Spinal cord (tissue), 10 donors: ENCODE results near the gene MRPS24. TPM values are rescaled to one million over a fixed set of nuclear protein-coding genes. Genes with fewer than 3 reads are reported as not detected.
"Not testable (repeated sequence)": the region's sequence is repeated elsewhere in the genome, so short reads cannot be mapped to it uniquely, and the experiment has no call there.

Source experiments
- DNase-seq, 6 donors: peaks; one replicate each; pipeline versions ENCODE4 v3.0.0 to v3.0.0-alpha.2; 2013 to 2015; ENCODE audit warnings: low spot score in 6 of 6, low read depth in 4 of 6
- H3K27ac ChIP-seq: one replicate; pipeline ENCODE4 v1.5.1; 2013; ENCODE audit warnings: low read depth, low read length, control low read depth
- H3K27me3 ChIP-seq: one replicate; pipeline ENCODE4 v1.6.1; 2013; ENCODE audit warnings: low read length; ENCODE audit not compliant: control insufficient read depth, insufficient read depth
- H3K36me3 ChIP-seq: one replicate; pipeline ENCODE4 v1.6.1; 2013; ENCODE audit warnings: low read length; ENCODE audit not compliant: control insufficient read depth, insufficient read depth
- H3K4me1 ChIP-seq: one replicate; pipeline ENCODE4 v1.6.1; 2013; ENCODE audit warnings: low read length; ENCODE audit not compliant: control insufficient read depth, insufficient read depth
- H3K4me3 ChIP-seq: one replicate; pipeline ENCODE4 v1.5.1; 2013; ENCODE audit warnings: low read depth, low read length, control low read depth
- H3K9me3 ChIP-seq: one replicate; pipeline ENCODE4 v1.6.1; 2013; ENCODE audit warnings: low read length; ENCODE audit not compliant: control insufficient read depth, insufficient read depth
- WGBS: methylation state at CpG from one replicate; pipeline ENCODE4 v1.1.5; 2013; ENCODE audit warnings: missing lambda C conversion rate; ENCODE audit not compliant: insufficient coverage; 5-methylcytosine and 5-hydroxymethylcytosine counted together
- polyA plus RNA-seq, 2 donors: library from polyadenylated mRNA; unstranded; fragments of 120-200 nt; gene quantifications; one replicate each; pipeline ENCODE4 v1.2.1, GENCODE V29; 2013; ENCODE audit not compliant: insufficient read length in 2 of 2
- small RNA-seq: library from RNA; depleted of rRNA; stranded (forward); fragments of <200 nt; gene quantifications from one replicate; pipeline ENCODE3, GENCODE V24; 2014; ENCODE audit warnings: low replicate concordance
- total RNA-seq, 2 donors: library from RNA; depleted of rRNA in 1 of 2; stranded (reverse); fragments of 120-200 nt in 1 of 2; fragments of >200 nt in 1 of 2; gene quantifications; one replicate each; pipeline versions ENCODE4 v1.2.3 to v1.2.4, GENCODE V29; 2013 to 2014
- donor health status: healthy.

MRPS24 gene
- total and polyA plus RNA-seq, 4 donors: 26.7 to 108 (median 105) TPM

GRCh38 chr7:43823941-43824340 lies 45.4 kb downstream of the MRPS24 start:
- Histone ChIP-seq H3K4me1 (no peaks in the 10 kb centered on the region), H3K4me3 (no peak overlapping the region), H3K27ac (no peak overlapping the region), H3K9me3 (no peaks in the 10 kb centered on the region), H3K27me3 (no peaks in the 10 kb centered on the region), H3K36me3 (no peaks in the 10 kb centered on the region)
- 83% methylated on average over 5 of the region's 6 CpGs for WGBS
- no peak for DNase-seq

GRCh38 chr7:43823425-43823824 lies 45.9 kb downstream of the MRPS24 start:
- WGBS: 93% methylated on average over 6 of the region's 7 CpGs
- not testable (repeated sequence) for H3K4me3 ChIP-seq

More at GRCh38 chr7:43823425-43823824, 45.9 kb downstream of the MRPS24 start:
- not testable (repeated sequence) for H3K4me1 ChIP-seq, DNase-seq, H3K27me3 ChIP-seq, H3K9me3 ChIP-seq, H3K36me3 ChIP-seq, H3K27ac ChIP-seq

Small RNA genes lying within 50 kb of the gene (small RNA-seq; reads per million reads assigned to genes)
- gene MRPS24: 0.08 reads per million

Other genes starting within 250 kb of the MRPS24 start
- gene COA1, start 140.0 kb downstream of the MRPS24 start, total RNA-seq: 10 to 100 TPM; 51.2 to 56.1 TPM
- gene COA1, start 140.0 kb downstream of the MRPS24 start, polyA plus RNA-seq: 10 to 100 TPM; 62.1 to 72.8 TPM
- gene BLVRA, start 110.8 kb downstream of the MRPS24 start, total RNA-seq: 10 to 100 TPM; 22.6 to 37.7 TPM
- gene BLVRA, start 110.8 kb downstream of the MRPS24 start, polyA plus RNA-seq: 10 to 100 TPM; 48.0 to 48.9 TPM
- 10 to 100 TPM; 26.4 to 33.5 TPM for gene URGCP, start 37.1 kb upstream of the MRPS24 start, total RNA-seq
- 10 to 100 TPM; 36.8 to 44.3 TPM for gene URGCP, start 37.1 kb upstream of the MRPS24 start, polyA plus RNA-seq
- 10 to 100 TPM; 20.7 to 30.9 TPM for gene UBE2D4, start 56.9 kb upstream of the MRPS24 start, total RNA-seq
- 10 to 100 TPM; 41.9 to 42.0 TPM for gene UBE2D4, start 56.9 kb upstream of the MRPS24 start, polyA plus RNA-seq
- under 1 TPM in 1 of 2 donors, not detected in 1; 0.10 TPM for gene SPDYE1, start 128.4 kb upstream of the MRPS24 start, total RNA-seq
- gene SPDYE1, start 128.4 kb upstream of the MRPS24 start, polyA plus RNA-seq: 1 to 10 TPM in 1 of 2 donors, under 1 TPM in 1; 0.33 to 4.1 TPM
- gene DBNL, start 175.2 kb upstream of the MRPS24 start, total RNA-seq: 10 to 100 TPM; 46.5 to 93.2 TPM
- gene DBNL, start 175.2 kb upstream of the MRPS24 start, polyA plus RNA-seq: 10 to 100 TPM; 84.8 to 90.3 TPM
- gene PGAM2, start 196.1 kb upstream of the MRPS24 start, total RNA-seq: 10 to 100 TPM in 1 of 2 donors, 1 to 10 TPM in 1; 3.5 to 10.7 TPM
- 10 to 100 TPM; 13.3 to 13.6 TPM for gene PGAM2, start 196.1 kb upstream of the MRPS24 start, polyA plus RNA-seq
- 10 to 100 TPM in 1 of 2 donors, 1 to 10 TPM in 1; 8.8 to 16.3 TPM for gene POLM, start 213.0 kb upstream of the MRPS24 start, total RNA-seq
- 10 to 100 TPM; 14.4 to 22.6 TPM for gene POLM, start 213.0 kb upstream of the MRPS24 start, polyA plus RNA-seq
- 100 to 1,000 TPM in 1 of 2 donors, 10 to 100 TPM in 1; 39.9 to 102 TPM for gene AEBP1, start 234.8 kb upstream of the MRPS24 start, total RNA-seq
- gene AEBP1, start 234.8 kb upstream of the MRPS24 start, polyA plus RNA-seq: 10 to 100 TPM; 61.3 to 83.2 TPM